ENCODE results near the gene MEGF10. TPM values are rescaled to one million over a fixed set of nuclear protein-coding genes. Genes with fewer than 3 reads are reported as not detected.

Gene MEGF10
- total and polyA plus RNA-seq, 2 experiments from 2014 or later, result not detected

GRCh38 chr5:127430627-127431026 lies 140.0 kb downstream of the MEGF10 start:
- no peak overlapping the region for H3K9ac ChIP-seq
- no peak overlapping the region for H3K27ac ChIP-seq
- H3K9me2 ChIP-seq (ENCODE audit: insufficient read depth), result no peaks in the 10 kb centered on the region
- H3K27me3 ChIP-seq (replicated peaks; ENCODE audit: insufficient read depth), result no peaks in the 10 kb centered on the region
- H3K9me3 ChIP-seq (ENCODE audit: low read depth), result no peaks in the 10 kb centered on the region
- H3F3A ChIP-seq (ENCODE audit: insufficient read depth), result no peaks in the 10 kb centered on the region
- H2AFZ ChIP-seq, result no peak overlapping the region
- no peaks in the 10 kb centered on the region for H3K36me3 ChIP-seq (ENCODE audit: low read depth)
- no peaks in the 10 kb centered on the region for H4K20me1 ChIP-seq (ENCODE audit: insufficient read depth)
- in situ Hi-C loops (cut with MboI), result no loop called here
- TF ChIP-seq EZH2phosphoT487 (IDR thresholded peaks at IDR 0.05; ENCODE audit: insufficient read depth, low read depth) (no peak), EZH2 (IDR thresholded peaks at IDR 0.05; ENCODE audit: insufficient read depth, poor library complexity, severe bottlenecking) (no peak)
- no peak overlapping the region for H3K4me3 ChIP-seq
- H3K4me2 ChIP-seq (ENCODE audit: unreplicated experiment), result no peak overlapping the region
- no peaks in the 10 kb centered on the region for H3K79me2 ChIP-seq (ENCODE audit: insufficient read depth)
- no peaks in the 10 kb centered on the region for H3K4me1 ChIP-seq (ENCODE audit: insufficient read depth)
- no peak for DNase-seq

DNA sequence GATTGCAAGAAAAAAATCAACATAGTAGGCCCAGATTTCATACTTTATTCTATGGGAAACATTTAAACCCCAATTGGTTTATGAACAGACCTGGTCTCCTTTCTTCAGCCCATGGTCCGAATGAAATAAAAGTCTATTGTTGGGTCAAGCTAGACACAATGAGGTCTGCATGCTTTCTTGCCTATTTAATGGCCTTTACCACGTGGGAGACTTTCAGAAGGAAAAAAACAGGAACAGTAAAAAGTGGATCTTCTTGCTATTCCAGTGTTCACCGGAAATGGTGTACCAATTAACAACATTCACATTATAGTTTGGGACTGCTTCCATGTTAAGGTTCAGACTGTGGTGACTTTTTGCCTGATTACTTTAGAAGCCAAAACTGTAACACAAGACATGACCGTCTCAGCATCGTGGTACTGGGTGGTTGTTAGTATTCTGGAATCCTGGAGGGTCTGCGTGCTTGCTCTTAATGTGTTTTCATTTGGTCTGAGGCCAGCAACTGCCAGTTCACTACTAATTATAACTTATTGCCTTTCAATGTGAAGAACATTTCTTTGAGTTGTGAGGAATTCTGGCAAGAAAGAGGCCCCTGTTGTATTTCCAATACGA lies 141.5 kb downstream of the MEGF10 start:
- no peak overlapping the region for H3K9ac ChIP-seq
- no peak overlapping the region for H3K4me3 ChIP-seq
- in situ Hi-C loops (cut with MboI), result no loop called here
- H3K9me3 ChIP-seq (ENCODE audit: low read depth), result no peaks in the 10 kb centered on the region
- no peaks in the 10 kb centered on the region for H3K36me3 ChIP-seq (ENCODE audit: low read depth)
- no peaks in the 10 kb centered on the region for H3K27me3 ChIP-seq (replicated peaks; ENCODE audit: insufficient read depth)
- no peak overlapping the region for H2AFZ ChIP-seq
- no peak overlapping the region for H3K4me2 ChIP-seq (ENCODE audit: unreplicated experiment)
- TF ChIP-seq EZH2 (IDR thresholded peaks at IDR 0.05; ENCODE audit: insufficient read depth, poor library complexity, severe bottlenecking) (no peak), EZH2phosphoT487 (IDR thresholded peaks at IDR 0.05; ENCODE audit: insufficient read depth, low read depth) (no peak)
- DNase-seq, result no peak
- H3K27ac ChIP-seq, result no peak overlapping the region
- 25 to 36% methylated on average over 7 of the region's 7 CpGs for WGBS, 2 experiments (ENCODE audit: low coverage in 1 of 2, low lambda C conversion rate in 2 of 2, missing lambda C conversion rate in 2 of 2)
- no peaks in the 10 kb centered on the region for H3K79me2 ChIP-seq (ENCODE audit: insufficient read depth)
- no peaks in the 10 kb centered on the region for H3K4me1 ChIP-seq (ENCODE audit: insufficient read depth)
- H4K20me1 ChIP-seq (ENCODE audit: insufficient read depth), result no peaks in the 10 kb centered on the region
- no peaks in the 10 kb centered on the region for H3K9me2 ChIP-seq (ENCODE audit: insufficient read depth)
- H3F3A ChIP-seq (ENCODE audit: insufficient read depth), result no peaks in the 10 kb centered on the region

DNA sequence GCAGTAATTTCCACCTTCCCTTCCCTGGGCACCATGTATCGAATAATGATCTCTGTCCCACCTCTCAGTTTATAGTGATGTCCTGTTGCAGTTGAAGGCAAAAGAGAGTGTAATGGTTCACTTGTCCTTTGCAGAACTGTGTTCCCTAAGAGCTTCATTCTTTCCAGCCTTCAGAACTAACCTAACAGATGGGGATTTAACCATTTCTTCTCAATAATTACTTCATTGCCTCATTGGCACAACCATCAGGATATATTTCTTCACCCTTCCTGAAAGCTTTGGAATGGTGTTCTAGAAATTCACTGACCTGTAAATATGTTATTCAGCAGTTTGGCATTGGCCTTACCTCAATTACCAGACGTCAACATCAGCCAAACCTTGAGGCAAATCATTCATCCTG lies 142.9 kb downstream of the MEGF10 start:
- in situ Hi-C loops (cut with MboI), result no loop called here
- no peaks in the 10 kb centered on the region for H3K9me3 ChIP-seq (ENCODE audit: low read depth)
- H3K79me2 ChIP-seq (ENCODE audit: insufficient read depth), result no peaks in the 10 kb centered on the region
- no peak for DNase-seq
- no peak overlapping the region for H3K4me2 ChIP-seq (ENCODE audit: unreplicated experiment)
- H3K36me3 ChIP-seq (ENCODE audit: low read depth), result no peaks in the 10 kb centered on the region
- no peak overlapping the region for H3K4me3 ChIP-seq
- TF ChIP-seq EZH2phosphoT487 (IDR thresholded peaks at IDR 0.05; ENCODE audit: insufficient read depth, low read depth) (no peak), EZH2 (IDR thresholded peaks at IDR 0.05; ENCODE audit: insufficient read depth, poor library complexity, severe bottlenecking) (no peak)
- no peaks in the 10 kb centered on the region for H3F3A ChIP-seq (ENCODE audit: insufficient read depth)
- no peak overlapping the region for H2AFZ ChIP-seq
- no peaks in the 10 kb centered on the region for H4K20me1 ChIP-seq (ENCODE audit: insufficient read depth)
- H3K27me3 ChIP-seq (replicated peaks; ENCODE audit: insufficient read depth), result no peaks in the 10 kb centered on the region
- no peak overlapping the region for H3K9ac ChIP-seq
- no peak overlapping the region for H3K27ac ChIP-seq
- no peaks in the 10 kb centered on the region for H3K9me2 ChIP-seq (ENCODE audit: insufficient read depth)
- H3K4me1 ChIP-seq (ENCODE audit: insufficient read depth), result no peaks in the 10 kb centered on the region
- WGBS, 2 experiments (ENCODE audit: low coverage in 1 of 2, low lambda C conversion rate in 2 of 2, missing lambda C conversion rate in 2 of 2), result 76% methylated on average over 2 of the region's 2 CpGs

DNA sequence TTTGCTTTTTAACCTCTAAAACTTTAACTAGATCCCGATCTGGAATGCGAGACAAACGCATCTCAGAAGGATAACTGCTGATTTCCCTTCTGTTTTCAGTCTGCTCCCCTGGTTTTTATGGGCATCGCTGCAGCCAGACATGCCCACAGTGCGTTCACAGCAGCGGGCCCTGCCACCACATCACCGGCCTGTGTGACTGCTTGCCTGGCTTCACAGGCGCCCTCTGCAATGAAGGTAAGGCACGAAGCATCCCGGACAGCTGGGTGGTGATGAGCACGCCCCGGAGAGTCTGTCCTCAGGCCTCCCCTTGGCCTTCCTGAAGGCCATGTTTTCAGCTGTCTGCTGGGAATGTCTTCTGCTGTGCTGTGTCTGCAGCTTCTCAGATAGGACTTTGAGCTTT lies 144.0 kb downstream of the MEGF10 start:
- Histone ChIP-seq H3K27ac (no peak overlapping the region), H3K9ac (no peak overlapping the region), H4K20me1 (ENCODE audit: insufficient read depth) (no peaks in the 10 kb centered on the region), H3K9me3 (ENCODE audit: low read depth) (no peaks in the 10 kb centered on the region), H3K4me1 (ENCODE audit: insufficient read depth) (no peaks in the 10 kb centered on the region), H3K79me2 (ENCODE audit: insufficient read depth) (no peaks in the 10 kb centered on the region), H3K36me3 (ENCODE audit: low read depth) (no peaks in the 10 kb centered on the region), H3F3A (ENCODE audit: insufficient read depth) (no peaks in the 10 kb centered on the region), H3K4me3 (no peak overlapping the region), H3K9me2 (ENCODE audit: insufficient read depth) (no peaks in the 10 kb centered on the region), H3K27me3 (replicated peaks; ENCODE audit: insufficient read depth) (no peaks in the 10 kb centered on the region), H3K4me2 (ENCODE audit: unreplicated experiment) (no peak overlapping the region), H2AFZ (no peak overlapping the region)
- no peak for DNase-seq
- TF ChIP-seq EZH2phosphoT487 (IDR thresholded peaks at IDR 0.05; ENCODE audit: insufficient read depth, low read depth) (no peak), EZH2 (IDR thresholded peaks at IDR 0.05; ENCODE audit: insufficient read depth, poor library complexity, severe bottlenecking) (no peak)
- in situ Hi-C loops (cut with MboI), result no loop called here
- WGBS, 2 experiments (ENCODE audit: low coverage in 1 of 2, low lambda C conversion rate in 2 of 2, missing lambda C conversion rate in 2 of 2), result 67 to 69% methylated on average over 12 of the region's 12 CpGs

DNA sequence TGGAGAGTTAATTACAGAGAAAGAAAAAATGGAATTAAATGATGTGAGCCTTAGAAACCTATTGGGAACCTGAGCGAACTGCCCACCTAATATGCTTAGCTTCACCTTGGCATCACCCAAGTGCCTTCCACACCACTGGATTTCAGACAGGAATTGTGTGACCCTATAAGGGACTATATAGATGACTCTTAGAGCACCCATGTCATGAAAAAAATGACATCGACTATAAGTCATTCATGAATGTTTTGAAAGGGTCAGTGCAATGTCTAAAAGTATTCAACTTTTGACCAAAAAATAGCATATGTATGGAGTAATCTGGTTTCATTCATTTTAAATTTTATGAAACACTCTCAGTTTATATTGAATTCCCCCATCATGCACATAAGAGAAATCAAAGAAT lies 145.2 kb downstream of the MEGF10 start:
- Histone ChIP-seq H3K36me3 (ENCODE audit: low read depth) (no peaks in the 10 kb centered on the region), H4K20me1 (ENCODE audit: insufficient read depth) (no peaks in the 10 kb centered on the region), H3K79me2 (ENCODE audit: insufficient read depth) (no peaks in the 10 kb centered on the region), H3K27me3 (replicated peaks; ENCODE audit: insufficient read depth) (no peaks in the 10 kb centered on the region), H3K4me3 (no peak overlapping the region), H3K9me2 (ENCODE audit: insufficient read depth) (no peaks in the 10 kb centered on the region), H3K9ac (no peak overlapping the region), H3K27ac (no peak overlapping the region), H3F3A (ENCODE audit: insufficient read depth) (no peaks in the 10 kb centered on the region), H2AFZ (no peak overlapping the region), H3K9me3 (ENCODE audit: low read depth) (no peaks in the 10 kb centered on the region), H3K4me2 (ENCODE audit: unreplicated experiment) (no peak overlapping the region), H3K4me1 (ENCODE audit: insufficient read depth) (peaks cover 3% of the 10 kb centered on the region)
- WGBS, 2 experiments (ENCODE audit: low coverage in 1 of 2, low lambda C conversion rate in 2 of 2, missing lambda C conversion rate in 2 of 2), result 88 to 92% methylated on average over 2 of the region's 2 CpGs
- in situ Hi-C loops (cut with MboI), result no loop called here
- TF ChIP-seq EZH2phosphoT487 (IDR thresholded peaks at IDR 0.05; ENCODE audit: insufficient read depth, low read depth) (no peak), EZH2 (IDR thresholded peaks at IDR 0.05; ENCODE audit: insufficient read depth, poor library complexity, severe bottlenecking) (no peak)
- DNase-seq, result no peak

Measured in GM23248 (cell line).